Sigmoid colon (tissue), 3 donors: ENCODE data around the gene TSEN15.

Experiments
- CTCF ChIP-seq, 4 experiments: fragments of 450-650 bp in 3 of 4; fragments of 200-600 bp in 1 of 4; IDR thresholded peaks; one replicate each; pipeline ENCODE4 v1.5.1; 2016 to 2019; ENCODE audit warnings: antibody characterized with exemption in 4 of 4, mild to moderate bottlenecking in 3 of 4, moderate library complexity in 2 of 4
- POLR2A ChIP-seq, 2 donors: fragments of 450-650 bp; IDR thresholded peaks; one replicate each; pipeline ENCODE4 v1.6.1; 2016; ENCODE audit warnings: antibody characterized with exemption in 2 of 2, mild to moderate bottlenecking in 2 of 2, moderate library complexity in 2 of 2

GRCh38 chr1:184019506-184019905 lies 32.0 kb upstream of the TSEN15 start:
- TF ChIP-seq CTCF (IDR thresholded peaks at IDR 0.05) (no peak), POLR2A (IDR thresholded peaks at IDR 0.05) (no peak)
